ENCODE data around the gene TIMM8B.
"Not testable (repeated sequence)": the region's sequence is repeated elsewhere in the genome, so short reads cannot be mapped to it uniquely, and the experiment has no call there.

The TIMM8B gene, protein sequence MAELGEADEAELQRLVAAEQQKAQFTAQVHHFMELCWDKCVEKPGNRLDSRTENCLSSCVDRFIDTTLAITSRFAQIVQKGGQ

DNA sequence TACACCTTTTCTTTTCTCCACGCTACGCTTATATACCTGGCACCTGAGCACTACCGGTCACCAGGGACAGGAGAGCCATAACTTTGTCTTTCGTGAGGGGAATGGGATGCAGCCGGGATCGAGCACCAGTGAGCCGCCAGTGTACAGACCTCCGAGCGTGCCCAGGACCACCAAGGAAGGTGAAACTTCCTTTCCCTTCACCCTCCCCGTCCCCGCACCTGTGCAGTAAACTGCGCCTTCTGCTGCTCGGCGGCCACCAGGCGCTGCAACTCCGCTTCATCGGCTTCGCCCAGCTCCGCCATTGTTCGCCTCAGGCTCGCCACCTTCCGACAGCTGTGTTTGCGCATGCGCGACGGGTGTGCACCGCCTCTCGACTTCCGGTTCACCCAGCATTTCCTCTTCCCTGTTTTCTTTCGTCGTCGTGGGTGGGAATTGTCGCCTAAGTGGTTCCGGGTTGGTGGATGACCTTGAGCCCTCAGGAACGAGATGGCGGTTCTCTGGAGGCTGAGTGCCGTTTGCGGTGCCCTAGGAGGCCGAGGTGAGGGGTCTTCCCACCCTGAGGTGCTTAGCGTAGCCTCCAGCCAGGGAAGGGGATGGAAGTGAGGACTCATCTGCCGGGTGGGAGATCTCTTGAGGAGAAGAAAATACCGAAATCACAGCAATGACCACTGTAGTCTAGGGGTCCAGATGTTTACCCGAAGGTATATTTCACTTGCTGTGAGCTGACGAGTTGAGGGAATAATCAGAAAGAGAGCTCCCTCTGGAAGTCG is at the start of gene TIMM8B, which contains the start of gene SDHD:
TSS of gene TIMM8B (minus strand) at position 335 of the 770 bp plus-strand sequence. CDS start at position 302, 33 bp downstream.
TSS of gene SDHD (plus strand) at position 452 of the 770 bp plus-strand sequence. CDS start at position 487, 35 bp downstream.
- peak; percentile 93 for DNase-seq

DNA sequence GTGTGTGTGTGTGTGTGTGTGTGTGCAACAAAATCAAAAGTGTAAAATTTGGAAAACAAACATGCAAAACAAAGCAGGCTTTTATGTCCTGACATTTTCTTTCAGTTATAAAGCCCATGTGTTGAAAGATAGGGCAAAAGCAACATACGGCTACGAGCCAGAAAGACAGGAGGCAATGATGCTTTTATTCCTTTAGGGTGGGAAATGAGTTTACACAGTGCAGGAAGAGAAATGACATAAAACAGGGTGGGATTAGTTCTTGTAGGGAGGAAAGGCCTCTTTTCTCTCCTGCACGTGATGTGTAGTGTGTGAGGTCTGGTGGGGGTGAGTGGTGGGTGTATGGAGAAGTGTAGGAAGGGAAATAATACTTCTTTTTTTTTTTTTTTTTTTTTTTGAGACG is 47.9 kb upstream of the TIMM8B start:
- no peak for DNase-seq

DNA sequence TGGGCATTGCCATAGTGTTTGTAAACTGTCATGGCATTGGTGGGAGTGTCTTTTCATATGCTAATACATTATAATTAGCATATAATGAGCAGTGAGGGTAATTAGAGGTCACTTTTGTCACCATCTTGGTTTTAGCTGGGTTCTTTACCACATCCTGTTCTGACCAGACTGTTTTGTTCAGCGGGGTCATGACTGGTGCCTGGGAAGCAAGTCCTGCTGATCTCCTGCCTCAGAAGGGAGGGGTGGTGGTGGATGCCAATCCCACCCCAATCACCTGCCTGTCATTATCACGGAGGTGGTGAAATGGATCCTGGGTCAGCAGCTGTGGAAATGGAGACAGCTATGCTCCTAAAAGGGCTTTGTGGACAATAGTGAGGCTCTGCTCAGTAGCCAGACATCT is 46.2 kb upstream of the TIMM8B start:
- DNase-seq = no peak

DNA sequence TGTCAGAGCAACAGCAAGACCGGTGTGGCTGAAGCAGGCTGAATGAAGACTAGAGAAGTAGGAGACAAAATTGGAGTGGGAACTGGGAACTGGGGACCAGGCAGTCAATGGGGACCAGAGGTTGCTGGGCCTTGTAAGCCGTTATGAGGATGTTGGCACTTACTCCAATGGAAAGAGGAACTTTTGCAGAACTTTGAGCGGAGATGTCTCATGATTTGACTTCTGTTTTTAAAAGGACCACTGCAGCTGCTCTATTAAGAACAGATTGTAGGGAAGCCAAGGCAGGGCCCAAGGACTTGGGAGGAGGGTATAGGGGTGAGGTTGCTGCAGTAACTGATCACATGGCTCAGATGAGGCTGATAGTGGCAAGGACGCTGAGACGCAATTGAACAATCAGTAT is 43.1 kb upstream of the TIMM8B start:
- no peak for DNase-seq

DNA sequence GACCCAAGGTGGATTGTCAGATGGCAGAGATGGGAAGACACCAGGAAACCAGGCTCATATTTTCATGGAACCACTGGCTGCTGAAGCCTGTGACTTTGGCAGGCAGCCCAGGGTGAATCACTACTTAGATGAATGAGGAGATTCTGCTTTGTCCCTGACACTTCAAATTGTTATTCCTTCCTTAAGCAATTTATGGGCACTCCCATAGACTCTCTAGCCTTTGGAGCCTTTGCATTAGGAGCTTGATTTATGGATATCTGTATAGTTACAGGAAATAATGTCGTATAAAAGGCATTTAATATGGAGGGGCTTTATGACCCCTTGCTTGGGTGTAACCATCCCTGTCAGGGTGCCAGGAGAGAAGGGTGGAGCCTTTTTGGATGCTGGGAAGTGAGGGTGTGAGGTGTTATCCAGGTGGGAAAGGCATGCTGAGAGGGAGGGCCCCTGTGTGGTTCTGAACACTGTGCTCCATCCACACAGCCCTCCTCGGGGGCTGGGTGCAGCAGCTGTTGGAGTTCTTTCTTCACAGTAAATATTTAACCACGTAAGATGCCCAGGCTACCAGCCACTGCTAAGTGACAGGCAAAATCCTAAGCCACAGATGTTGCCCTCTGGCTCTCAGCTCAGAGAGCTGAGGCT is 42.0 kb upstream of the TIMM8B start:
- no peak for DNase-seq

DNA sequence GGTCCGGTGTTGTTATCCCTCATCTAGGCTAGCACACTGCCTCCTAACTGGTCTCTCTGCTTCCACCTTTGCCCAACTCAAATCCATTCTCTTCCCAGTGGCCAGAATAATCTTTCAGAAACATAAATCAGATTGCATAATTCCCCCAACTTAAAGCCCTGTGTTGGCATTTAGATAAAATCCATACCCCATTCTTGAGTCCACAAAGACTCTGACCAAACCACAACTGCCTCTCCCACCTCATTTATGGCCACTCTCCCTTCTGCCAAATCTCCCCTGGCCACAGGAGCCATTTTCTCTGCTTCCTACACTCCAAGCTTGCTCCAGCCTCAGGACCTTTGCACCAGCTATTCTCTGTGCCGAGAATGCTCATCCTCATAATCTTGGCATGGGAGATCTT is 40.5 kb upstream of the TIMM8B start:
- no peak for DNase-seq

DNA sequence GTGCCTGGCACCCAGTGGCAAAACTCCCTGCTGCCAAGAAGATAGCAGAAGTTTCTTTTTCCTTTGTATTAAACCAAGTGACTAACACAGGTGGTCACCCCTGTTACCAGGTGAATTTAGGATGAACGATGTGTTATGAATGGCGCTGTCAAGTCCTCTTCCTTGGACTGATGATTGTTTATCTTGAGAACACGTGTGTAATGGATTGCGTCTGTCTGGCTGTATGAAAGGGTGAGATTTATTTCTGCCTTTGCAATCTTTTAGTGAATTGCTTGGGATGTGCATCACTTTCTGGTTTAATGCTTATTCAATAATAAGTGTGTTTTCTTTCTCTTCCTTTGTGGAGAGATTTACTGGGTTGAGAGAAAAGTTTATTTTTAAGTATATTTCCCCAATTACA is 36.6 kb upstream of the TIMM8B start:
- DNase-seq = no peak

DNA sequence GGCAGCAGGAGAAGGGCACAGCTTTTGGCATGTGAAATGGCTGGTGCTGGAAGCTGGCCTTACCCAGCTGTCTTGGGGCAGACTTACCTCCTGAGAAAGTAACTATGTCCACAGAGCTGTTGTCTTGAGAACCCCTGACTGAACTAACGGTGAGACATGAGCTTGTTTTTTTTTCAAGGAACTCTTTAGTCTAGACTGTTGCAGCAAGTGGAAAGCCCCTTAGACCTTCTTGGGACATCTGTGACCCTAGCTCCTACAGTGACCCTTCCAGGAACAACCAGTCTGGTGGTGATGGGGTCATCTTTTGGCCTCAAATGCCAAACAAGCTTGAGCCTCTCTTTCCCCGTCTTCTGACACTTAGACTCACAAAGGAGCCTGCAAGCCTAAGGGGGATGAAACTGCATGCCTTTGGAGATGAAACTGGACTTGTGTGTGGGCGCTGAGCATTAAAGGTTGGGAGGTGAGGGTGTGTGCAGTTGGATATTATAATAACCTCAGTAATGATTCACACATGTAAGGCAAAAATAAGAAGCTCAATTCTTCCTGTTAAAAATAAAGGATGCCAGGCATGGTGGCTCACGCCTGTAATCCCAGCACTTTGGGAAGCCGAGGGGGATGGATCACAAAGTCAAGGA is 35.5 kb upstream of the TIMM8B start:
- no peak for DNase-seq

DNA sequence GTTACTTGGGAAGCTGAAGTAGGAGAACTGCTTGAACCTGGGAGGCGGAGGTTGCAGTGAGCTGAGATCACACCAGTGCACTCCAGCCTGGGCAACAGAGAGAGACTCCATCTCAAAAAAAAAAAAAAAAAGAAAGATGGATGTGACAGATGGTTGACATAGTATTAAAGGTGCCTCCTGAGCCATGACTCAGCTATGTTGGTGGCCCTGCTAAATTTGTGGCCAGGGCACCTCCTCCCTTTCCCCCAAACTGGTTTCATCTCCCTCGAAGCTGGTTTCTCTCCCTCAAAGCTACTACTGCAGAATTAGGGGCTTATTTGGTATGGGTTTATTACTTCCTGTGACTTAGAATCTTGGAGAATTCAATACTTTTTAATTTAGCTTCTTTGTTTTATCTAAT is 31.6 kb upstream of the TIMM8B start:
- no peak for DNase-seq

DNA sequence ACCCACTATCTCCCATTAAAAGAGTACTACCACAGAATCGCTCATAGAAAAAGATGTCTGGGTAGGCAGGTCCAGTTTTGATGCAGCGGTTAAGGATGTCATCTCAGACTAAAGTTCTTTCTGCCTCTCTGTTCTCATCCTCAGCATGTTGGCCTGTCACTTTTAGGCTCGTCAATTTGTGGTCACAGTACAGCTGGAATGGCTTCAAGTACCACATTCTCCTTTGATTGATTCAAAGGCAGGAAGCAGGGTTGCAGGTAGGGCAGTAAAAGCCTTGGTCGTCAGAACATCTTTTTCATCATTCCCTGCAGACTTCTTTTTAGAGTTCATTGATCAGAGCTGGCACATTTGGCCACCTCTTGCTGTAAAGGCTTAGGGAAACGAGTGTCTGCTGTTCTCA is 28.8 kb upstream of the TIMM8B start:
- no peak for DNase-seq

DNA sequence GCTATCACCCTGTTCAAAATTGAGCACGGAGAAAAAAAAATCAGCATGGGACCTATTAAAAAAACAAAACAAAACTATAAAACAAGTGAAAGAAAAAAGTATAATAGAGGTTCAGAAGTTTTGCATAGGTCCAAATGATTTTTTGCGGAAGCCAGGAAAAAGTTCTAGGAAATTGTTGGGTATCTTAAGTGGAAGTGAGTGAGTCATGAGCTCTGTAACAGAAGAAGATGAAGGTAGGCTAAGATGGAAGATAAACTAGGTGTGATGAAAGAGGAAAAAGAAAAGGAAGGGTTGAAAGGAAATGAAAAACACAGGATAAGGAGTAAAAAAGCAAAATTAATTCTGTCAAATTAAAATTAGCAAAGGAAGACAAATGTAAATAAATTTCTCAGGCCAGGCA is 27.9 kb upstream of the TIMM8B start:
- no peak for DNase-seq

DNA sequence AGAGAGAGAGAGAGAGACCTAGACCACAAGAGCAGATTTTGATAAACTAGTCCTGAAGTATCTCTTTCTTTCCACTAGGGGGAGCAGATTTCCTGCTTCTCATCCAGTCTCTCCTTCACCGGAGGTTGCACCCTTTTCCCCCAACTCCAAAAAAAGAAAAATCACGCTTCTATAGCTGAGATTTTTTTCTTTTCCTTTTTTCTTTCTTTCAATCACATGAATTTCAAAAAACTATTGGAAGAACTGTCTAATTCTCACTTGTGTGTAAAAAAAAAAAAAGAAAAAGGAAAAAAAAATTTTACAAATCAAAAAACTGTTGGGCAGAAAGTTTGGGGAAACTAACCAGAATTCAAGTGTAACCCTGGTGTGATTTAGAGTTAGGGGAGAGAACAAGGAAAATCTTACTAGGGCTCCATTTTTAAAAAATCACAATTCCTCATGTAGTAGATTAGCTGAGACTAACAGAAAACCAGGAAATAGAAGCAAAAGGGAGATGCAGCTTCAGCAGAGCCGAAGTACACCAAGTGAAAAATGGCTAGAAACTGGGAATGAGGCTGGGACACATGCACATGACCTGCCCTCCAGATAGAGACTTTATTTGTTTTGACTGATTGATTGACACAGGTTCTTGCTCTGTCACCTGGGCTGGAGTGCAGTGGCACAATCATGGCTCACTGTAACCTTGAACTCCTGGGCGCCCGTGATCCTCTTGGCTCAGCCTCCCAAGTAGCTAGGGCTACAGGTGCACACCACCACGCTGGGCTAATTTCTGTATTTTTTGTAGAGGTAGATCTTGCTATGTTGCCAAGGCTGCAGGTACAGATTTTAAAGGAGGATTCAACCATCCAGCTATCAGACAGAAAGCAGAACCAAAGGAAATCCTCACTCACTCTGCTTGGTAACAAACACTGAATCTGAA is 27.2 kb upstream of the TIMM8B start:
- DNase-seq = no peak

DNA sequence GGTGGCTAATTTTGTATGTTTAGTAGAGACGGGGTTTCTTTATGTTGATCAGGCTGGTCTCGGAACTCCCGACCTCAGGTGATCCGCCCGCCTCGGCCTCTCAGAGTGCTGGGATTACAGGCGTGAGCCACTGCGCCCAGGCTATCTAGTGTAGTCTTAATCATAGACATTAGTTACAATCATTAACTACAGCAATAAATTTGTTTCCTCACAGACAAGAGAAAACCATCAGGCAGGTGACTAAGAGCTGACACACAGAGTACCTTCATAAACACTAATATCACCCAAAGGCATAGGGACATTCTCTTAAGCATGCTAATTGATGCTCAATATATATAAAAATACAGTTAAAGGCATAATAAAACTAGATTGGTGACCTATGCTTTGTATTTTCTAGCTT is 19.5 kb upstream of the TIMM8B start:
- DNase-seq = no peak

DNA sequence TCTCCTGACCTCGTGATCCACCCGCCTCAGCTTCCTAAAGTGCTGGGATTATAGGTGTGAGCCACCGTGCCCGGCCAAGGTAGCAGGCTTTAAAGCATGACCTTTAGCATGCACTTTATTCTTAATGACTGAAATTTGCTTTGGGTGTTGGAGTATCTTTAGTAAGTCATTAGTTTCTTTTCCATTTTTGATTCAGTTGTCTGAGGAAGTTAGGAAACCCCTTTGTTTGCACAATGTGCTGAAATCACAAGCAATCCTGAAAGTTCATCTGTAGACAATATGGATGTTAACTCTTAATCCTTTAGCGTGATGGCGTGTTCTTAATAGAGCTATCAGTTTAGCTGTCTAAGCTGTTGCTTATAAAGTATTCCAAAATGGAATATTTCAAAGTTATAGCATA is 16.9 kb upstream of the TIMM8B start:
- DNase-seq = no peak

DNA sequence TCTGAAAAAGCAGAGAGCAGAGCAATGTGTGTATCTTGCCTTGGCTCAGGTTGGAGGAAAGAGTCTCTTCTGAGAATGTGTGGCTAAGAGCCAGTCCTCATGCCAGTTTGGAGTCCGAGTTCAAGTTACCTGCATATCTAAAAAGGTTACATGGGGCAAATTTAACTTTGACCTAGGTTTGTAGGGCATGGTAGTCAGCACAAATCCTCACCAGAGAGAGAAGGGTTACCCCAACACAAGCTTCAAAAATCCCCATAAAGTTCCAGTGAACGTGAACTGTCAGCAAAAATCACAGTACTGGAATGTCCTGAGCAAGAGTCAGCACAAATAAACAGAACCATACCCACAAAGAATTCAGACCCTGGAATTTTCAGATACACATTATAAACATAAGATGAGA is 13.9 kb upstream of the TIMM8B start:
- DNase-seq = no peak

DNA sequence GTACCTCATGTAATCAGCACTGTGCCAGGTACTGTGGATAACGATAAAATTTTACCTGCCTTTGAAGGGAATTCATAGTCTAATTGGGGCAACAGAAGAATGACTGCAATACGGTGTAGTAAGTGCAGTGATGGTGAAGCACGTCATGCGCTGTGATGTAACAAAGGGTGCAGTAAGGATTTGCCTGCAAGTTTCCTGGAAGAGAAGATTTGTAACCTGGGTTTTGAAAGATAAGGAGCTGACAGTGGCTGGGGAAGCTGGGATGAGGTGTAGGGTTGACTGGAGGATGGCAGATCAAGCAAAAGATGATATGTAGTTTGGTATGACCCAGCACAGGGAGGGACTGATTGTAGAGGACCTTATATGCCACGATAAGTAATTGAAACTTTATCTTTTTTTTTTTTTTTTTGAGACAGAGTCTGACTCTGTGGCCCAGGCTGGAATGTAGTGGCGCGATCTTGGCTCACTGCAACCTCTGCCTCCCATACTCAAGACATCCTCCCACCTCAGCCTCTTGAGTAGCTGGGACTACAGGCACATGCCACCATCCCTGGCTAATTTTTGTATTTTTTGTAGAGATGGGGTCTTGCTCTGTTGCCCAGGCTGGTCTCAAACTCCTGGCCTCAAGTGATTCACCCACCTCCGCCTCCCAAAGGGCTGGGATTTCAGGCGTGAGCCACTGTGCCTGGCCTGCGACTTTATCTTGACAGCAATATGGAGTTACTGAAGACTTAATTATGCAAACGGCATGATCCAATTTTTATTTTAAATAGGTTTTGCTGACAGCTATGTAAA is 11.4 kb upstream of the TIMM8B start:
- no peak for DNase-seq

DNA sequence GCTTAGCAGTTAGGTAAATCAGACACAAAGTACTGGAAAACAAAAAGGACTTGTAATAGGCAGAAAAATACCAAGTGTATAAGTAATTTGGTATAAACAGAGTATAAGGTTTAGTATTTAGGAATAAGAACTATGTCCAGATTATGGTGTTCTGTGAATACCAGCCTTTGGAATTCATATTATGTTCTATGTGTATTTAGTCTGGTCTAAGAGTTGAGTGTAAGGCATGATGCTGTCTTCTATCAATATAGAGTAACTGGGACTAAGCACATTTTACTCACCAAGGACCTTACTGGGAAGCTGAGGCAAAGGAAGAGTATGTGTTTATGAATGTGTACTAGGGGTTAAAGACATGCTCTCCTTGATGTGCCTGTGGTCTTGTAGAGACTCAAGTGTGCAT is 9.6 kb upstream of the TIMM8B start:
- DNase-seq = no peak

DNA sequence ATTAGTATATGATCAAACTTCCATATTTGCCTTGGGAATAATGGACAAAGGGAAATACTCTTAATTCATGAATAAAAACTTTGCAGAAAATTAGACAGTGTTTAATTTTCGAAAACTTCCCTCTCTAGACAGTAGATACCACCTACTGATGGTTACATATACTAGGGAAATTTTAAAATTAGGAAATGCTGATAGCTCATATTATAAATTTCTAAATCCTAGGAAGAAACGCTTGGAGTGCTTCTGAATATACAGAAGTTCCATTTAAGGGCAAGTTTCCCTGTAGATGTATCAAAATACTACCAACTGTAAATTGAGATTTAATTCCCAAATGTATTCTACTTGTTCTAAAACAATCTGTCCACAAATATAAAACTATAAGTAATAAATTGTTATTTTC is 8.7 kb upstream of the TIMM8B start:
- DNase-seq = not testable (repeated sequence)

DNA sequence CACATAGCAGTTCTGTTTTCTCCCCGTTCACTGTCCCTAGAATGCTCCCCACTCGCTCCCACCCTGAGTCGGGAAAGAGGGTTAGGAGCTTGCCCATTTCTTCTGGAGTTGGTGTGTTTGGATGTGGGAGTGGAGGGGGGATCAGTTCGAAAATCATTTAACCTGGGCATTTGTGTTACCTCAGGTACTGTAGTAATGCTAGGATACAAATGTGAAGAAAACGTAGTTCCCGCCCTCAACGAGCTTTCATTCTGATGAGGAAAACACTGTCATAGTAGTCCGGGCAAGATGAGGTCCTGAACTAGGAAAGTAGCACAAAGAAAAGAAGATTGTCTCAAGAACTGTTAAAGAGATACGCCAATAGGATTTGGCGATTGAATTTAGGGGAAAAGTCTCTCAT is 656 bp upstream of the TIMM8B start:
- no peak for DNase-seq

DNA sequence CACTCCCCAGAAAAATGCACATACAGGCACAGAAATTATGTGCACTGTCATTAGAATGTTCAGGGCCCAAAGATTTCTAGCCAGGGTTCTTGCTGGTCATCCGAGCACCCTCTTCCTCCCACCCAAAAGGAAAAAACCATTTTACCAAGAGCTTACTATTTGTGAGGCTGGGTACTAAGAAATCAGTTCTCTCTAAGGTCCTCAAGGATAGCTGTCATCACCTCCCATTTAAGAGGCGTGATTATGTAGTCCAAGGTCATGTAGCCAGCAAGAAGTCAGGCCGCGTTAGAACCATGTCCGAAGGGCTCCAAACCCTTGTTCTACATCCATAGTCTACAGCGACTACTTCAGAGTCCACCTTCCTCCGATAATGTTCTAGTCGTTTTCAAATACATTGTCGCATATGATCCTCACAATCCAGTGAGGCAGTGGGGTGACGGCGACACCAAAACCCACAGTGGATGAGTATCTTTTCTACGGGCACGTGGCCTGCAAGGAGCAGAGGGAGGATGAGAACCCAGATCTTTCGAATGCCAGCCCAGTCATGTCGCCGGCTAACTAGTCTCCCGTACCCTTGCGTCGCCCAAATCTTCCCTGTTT is 634 bp downstream of the TIMM8B start:
- DNase-seq = no peak

DNA sequence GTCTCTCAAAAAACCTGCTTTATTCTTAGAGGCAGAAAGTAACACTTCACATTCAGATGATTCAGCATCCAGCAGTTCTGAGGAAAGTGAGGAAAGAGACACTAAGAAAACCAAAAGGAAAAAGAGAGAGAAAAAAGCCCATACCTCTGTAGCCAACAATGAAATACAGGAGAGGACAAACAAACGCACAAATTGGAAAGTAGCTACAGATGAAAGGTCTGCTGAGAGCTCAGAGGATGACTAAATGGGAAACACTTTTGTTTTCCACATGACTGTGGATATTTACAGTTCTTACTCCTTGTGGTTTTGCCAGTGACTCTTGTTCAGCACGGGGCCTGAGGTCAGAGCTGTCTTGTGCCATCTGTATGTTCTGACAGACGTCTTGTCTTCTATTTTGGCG is 3.8 kb downstream of the TIMM8B start:
- no peak for DNase-seq

All from activated CD4-positive, alpha-beta T cell treated with anti-CD3 and anti-CD28 coated beads for 1 hour (primary cell).